Ishikawa (cell line): Measurements from ENCODE around the gene ANKRD24.

Experiments
- CREB1 ChIP-seq: IDR thresholded peaks from 2 replicates; pipeline ENCODE4 v1.6.1; 2012; ENCODE audit warnings: low read depth
- NFIC ChIP-seq: IDR thresholded peaks from 2 replicates; pipeline ENCODE4 v1.6.1; 2012

GRCh38 chr19:4164262-4164661, 18.2 kb upstream of the ANKRD24 start:
- TF ChIP-seq NFIC (no peak), CREB1 (no peak)
